HepG2 (cell line): ENCODE data around the gene SLC2A13. TPM values are rescaled to one million over a fixed set of nuclear protein-coding genes. Genes with fewer than 3 reads are reported as not detected.

ENCODE experiments used
- FOXA3 ChIP-seq: IDR thresholded peaks from 2 replicates; pipeline ENCODE4 v1.6.1; 2016; ENCODE audit warnings: missing genetic modification reagents, missing compliant biosample characterization
- polyA plus RNA-seq, 8 experiments: library from polyadenylated mRNA; depleted of rRNA in 3 of 8; stranded (reverse) in 7 of 8; unstranded in 1 of 8; fragments of >200 nt; fragmentation: Illumina TruSeq in 4 of 8; extraction: Trizol in 4 of 8; gene quantifications; 2 replicates each; pipeline versions ENCODE4 v1.2.1 to v1.2.3, GENCODE V29; 2011 to 2016; ENCODE audit warnings: low read depth in 4 of 8, missing spikeins in 1 of 8, mixed read lengths in 1 of 8; ENCODE audit not compliant: insufficient read depth in 1 of 8
- total RNA-seq, 5 experiments: library from RNA; depleted of rRNA; stranded (reverse); fragments of >200 nt; fragmentation: Illumina TruSeq; extraction: Trizol; gene quantifications; 2 replicates each; pipeline ENCODE4 v1.2.3, GENCODE V29; 2016; ENCODE audit warnings: low read depth in 1 of 5
- TF ChIP-seq, protein P1 (sequence below): sonication (generic); formaldehyde crosslinking; IDR thresholded peaks from 2 replicates; pipeline ENCODE4 v1.4.0; 2020; ENCODE audit warnings: missing genetic modification reagents
- TF ChIP-seq, protein P2 (sequence below): sonication (generic); formaldehyde crosslinking; IDR thresholded peaks from 2 replicates; pipeline ENCODE4 v1.5.0; 2020; ENCODE audit warnings: mild to moderate bottlenecking, missing genetic modification reagents, borderline replicate concordance

Gene SLC2A13
- total and polyA plus RNA-seq, 2 of the 13 experiments (the other 11 are each of a cell fraction or from before 2014, with no cell fraction given), result 5.5 to 6.0 TPM

DNA sequence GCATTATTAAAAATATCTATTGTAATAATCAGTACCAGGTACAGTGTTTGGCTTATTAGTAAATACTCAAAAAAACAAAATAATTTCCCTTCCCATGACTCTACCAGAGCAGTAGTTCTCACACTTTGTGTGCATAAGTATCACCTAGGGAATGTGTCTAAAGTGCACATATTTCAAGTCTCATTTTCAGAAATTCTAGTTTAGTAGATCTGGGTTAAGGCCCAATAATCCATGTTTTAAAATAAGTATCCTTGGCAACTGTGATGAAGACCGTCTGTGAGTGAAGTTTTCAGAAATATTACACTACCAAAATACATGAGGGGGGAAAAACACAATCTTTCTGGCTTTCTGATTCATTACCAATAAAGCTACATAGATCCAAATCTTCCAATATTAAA, 237.6 kb downstream of the SLC2A13 start (continued):
- TF ChIP-seq, protein P1, sequence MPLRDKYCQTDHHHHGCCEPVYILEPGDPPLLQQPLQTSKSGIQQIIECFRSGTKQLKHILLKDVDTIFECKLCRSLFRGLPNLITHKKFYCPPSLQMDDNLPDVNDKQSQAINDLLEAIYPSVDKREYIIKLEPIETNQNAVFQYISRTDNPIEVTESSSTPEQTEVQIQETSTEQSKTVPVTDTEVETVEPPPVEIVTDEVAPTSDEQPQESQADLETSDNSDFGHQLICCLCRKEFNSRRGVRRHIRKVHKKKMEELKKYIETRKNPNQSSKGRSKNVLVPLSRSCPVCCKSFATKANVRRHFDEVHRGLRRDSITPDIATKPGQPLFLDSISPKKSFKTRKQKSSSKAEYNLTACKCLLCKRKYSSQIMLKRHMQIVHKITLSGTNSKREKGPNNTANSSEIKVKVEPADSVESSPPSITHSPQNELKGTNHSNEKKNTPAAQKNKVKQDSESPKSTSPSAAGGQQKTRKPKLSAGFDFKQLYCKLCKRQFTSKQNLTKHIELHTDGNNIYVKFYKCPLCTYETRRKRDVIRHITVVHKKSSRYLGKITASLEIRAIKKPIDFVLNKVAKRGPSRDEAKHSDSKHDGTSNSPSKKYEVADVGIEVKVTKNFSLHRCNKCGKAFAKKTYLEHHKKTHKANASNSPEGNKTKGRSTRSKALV (CRISPR knock-in tag), result no peak
- no peak for TF ChIP-seq FOXA3 (CRISPR knock-in tag)
- TF ChIP-seq, protein P2, sequence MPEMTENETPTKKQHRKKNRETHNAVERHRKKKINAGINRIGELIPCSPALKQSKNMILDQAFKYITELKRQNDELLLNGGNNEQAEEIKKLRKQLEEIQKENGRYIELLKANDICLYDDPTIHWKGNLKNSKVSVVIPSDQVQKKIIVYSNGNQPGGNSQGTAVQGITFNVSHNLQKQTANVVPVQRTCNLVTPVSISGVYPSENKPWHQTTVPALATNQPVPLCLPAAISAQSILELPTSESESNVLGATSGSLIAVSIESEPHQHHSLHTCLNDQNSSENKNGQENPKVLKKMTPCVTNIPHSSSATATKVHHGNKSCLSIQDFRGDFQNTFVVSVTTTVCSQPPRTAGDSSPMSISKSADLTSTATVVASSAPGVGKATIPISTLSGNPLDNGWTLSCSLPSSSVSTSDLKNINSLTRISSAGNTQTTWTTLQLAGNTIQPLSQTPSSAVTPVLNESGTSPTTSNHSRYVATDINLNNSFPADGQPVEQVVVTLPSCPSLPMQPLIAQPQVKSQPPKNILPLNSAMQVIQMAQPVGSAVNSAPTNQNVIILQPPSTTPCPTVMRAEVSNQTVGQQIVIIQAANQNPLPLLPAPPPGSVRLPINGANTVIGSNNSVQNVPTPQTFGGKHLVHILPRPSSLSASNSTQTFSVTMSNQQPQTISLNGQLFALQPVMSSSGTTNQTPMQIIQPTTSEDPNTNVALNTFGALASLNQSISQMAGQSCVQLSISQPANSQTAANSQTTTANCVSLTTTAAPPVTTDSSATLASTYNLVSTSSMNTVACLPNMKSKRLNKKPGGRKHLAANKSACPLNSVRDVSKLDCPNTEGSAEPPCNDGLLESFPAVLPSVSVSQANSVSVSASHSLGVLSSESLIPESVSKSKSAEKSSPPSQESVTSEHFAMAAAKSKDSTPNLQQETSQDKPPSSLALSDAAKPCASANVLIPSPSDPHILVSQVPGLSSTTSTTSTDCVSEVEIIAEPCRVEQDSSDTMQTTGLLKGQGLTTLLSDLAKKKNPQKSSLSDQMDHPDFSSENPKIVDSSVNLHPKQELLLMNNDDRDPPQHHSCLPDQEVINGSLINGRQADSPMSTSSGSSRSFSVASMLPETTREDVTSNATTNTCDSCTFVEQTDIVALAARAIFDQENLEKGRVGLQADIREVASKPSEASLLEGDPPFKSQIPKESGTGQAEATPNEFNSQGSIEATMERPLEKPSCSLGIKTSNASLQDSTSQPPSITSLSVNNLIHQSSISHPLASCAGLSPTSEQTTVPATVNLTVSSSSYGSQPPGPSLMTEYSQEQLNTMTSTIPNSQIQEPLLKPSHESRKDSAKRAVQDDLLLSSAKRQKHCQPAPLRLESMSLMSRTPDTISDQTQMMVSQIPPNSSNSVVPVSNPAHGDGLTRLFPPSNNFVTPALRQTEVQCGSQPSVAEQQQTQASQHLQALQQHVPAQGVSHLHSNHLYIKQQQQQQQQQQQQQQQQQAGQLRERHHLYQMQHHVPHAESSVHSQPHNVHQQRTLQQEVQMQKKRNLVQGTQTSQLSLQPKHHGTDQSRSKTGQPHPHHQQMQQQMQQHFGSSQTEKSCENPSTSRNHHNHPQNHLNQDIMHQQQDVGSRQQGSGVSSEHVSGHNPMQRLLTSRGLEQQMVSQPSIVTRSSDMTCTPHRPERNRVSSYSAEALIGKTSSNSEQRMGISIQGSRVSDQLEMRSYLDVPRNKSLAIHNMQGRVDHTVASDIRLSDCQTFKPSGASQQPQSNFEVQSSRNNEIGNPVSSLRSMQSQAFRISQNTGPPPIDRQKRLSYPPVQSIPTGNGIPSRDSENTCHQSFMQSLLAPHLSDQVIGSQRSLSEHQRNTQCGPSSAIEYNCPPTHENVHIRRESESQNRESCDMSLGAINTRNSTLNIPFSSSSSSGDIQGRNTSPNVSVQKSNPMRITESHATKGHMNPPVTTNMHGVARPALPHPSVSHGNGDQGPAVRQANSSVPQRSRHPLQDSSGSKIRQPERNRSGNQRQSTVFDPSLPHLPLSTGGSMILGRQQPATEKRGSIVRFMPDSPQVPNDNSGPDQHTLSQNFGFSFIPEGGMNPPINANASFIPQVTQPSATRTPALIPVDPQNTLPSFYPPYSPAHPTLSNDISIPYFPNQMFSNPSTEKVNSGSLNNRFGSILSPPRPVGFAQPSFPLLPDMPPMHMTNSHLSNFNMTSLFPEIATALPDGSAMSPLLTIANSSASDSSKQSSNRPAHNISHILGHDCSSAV (CRISPR knock-in tag), result no peak
